ENCODE data around the gene CEMIP2.

Gene CEMIP2

GRCh38 chr9:71648453-71648852, 119.9 kb downstream of the CEMIP2 start:
- no peaks in the 10 kb centered on the region for H3K9me3 ChIP-seq (ENCODE audit: control insufficient read depth, low read length)
- peaks cover 18% of the 10 kb centered on the region for H3K4me1 ChIP-seq (ENCODE audit: control insufficient read depth, insufficient read depth, low read length, poor library complexity, severe bottlenecking)
- H3K4me3 ChIP-seq (ENCODE audit: extremely low read depth, insufficient read depth, low read length, poor library complexity, severe bottlenecking), result no peak overlapping the region
- WGBS, 2 experiments (ENCODE audit: insufficient coverage in 2 of 2), result 83 to 100% methylated on average over 1 of the region's 1 CpG
- H3K27ac ChIP-seq (ENCODE audit: low read depth, low read length, severe bottlenecking), result peak overlapping the region; percentile 85
- H3K36me3 ChIP-seq (ENCODE audit: control insufficient read depth, insufficient read depth, low read length), result no peaks in the 10 kb centered on the region

GRCh38 chr9:71647094-71647591, 121.2 kb downstream of the CEMIP2 start:
- Histone ChIP-seq H3K36me3 (ENCODE audit: control insufficient read depth, insufficient read depth, low read length) (no peaks in the 10 kb centered on the region), H3K27ac (ENCODE audit: low read depth, low read length, severe bottlenecking) (peak overlapping the region; percentile 85), H3K9me3 (ENCODE audit: control insufficient read depth, low read length) (no peaks in the 10 kb centered on the region), H3K4me1 (ENCODE audit: control insufficient read depth, insufficient read depth, low read length, poor library complexity, severe bottlenecking) (peaks cover 16% of the 10 kb centered on the region), H3K4me3 (ENCODE audit: extremely low read depth, insufficient read depth, low read length, poor library complexity, severe bottlenecking) (no peak overlapping the region)
- 70 to 74% methylated on average over 3 to 4 of the region's 7 CpGs for WGBS, 2 experiments (ENCODE audit: insufficient coverage in 2 of 2)

- Histone ChIP-seq H3K27ac (ENCODE audit: low read depth, low read length, severe bottlenecking) (no peak overlapping the region), H3K36me3 (ENCODE audit: control insufficient read depth, insufficient read depth, low read length) (no peaks in the 10 kb centered on the region), H3K4me1 (ENCODE audit: control insufficient read depth, insufficient read depth, low read length, poor library complexity, severe bottlenecking) (peaks cover 16% of the 10 kb centered on the region), H3K9me3 (ENCODE audit: control insufficient read depth, low read length) (no peaks in the 10 kb centered on the region), H3K4me3 (ENCODE audit: extremely low read depth, insufficient read depth, low read length, poor library complexity, severe bottlenecking) (no peak overlapping the region)
- WGBS, 2 experiments (ENCODE audit: insufficient coverage in 2 of 2), result no CpG with 5 or more reads among the region's 1 CpG
Measured at GRCh38 chr9:71646131-71646530, 122.2 kb downstream of the CEMIP2 start.

GRCh38 chr9:71644819-71645362, 123.4 kb downstream of the CEMIP2 start:
- Histone ChIP-seq H3K4me3 (ENCODE audit: extremely low read depth, insufficient read depth, low read length, poor library complexity, severe bottlenecking) (no peak overlapping the region), H3K27ac (ENCODE audit: low read depth, low read length, severe bottlenecking) (no peak overlapping the region), H3K4me1 (ENCODE audit: control insufficient read depth, insufficient read depth, low read length, poor library complexity, severe bottlenecking) (peaks cover 16% of the 10 kb centered on the region), H3K36me3 (ENCODE audit: control insufficient read depth, insufficient read depth, low read length) (no peaks in the 10 kb centered on the region), H3K9me3 (ENCODE audit: control insufficient read depth, low read length) (no peaks in the 10 kb centered on the region)
- no CpG with 5 or more reads among the region's 1 CpG for WGBS, 2 experiments (ENCODE audit: insufficient coverage in 2 of 2)

GRCh38 chr9:71643330-71643729, 125.0 kb downstream of the CEMIP2 start:
- 80 to 92% methylated on average over 2 of the region's 2 CpGs for WGBS, 2 experiments (ENCODE audit: insufficient coverage in 2 of 2)
- Histone ChIP-seq H3K27ac (ENCODE audit: low read depth, low read length, severe bottlenecking) (no peak overlapping the region), H3K4me3 (ENCODE audit: extremely low read depth, insufficient read depth, low read length, poor library complexity, severe bottlenecking) (no peak overlapping the region), H3K4me1 (ENCODE audit: control insufficient read depth, insufficient read depth, low read length, poor library complexity, severe bottlenecking) (peaks cover 21% of the 10 kb centered on the region), H3K9me3 (ENCODE audit: control insufficient read depth, low read length) (no peaks in the 10 kb centered on the region), H3K36me3 (ENCODE audit: control insufficient read depth, insufficient read depth, low read length) (no peaks in the 10 kb centered on the region)

- Histone ChIP-seq H3K4me1 (ENCODE audit: control insufficient read depth, insufficient read depth, low read length, poor library complexity, severe bottlenecking) (peaks cover 17% of the 10 kb centered on the region), H3K27ac (ENCODE audit: low read depth, low read length, severe bottlenecking) (no peak overlapping the region), H3K9me3 (ENCODE audit: control insufficient read depth, low read length) (no peaks in the 10 kb centered on the region), H3K4me3 (ENCODE audit: extremely low read depth, insufficient read depth, low read length, poor library complexity, severe bottlenecking) (no peak overlapping the region), H3K36me3 (ENCODE audit: control insufficient read depth, insufficient read depth, low read length) (no peaks in the 10 kb centered on the region)
- 91 to 98% methylated on average over 5 of the region's 5 CpGs for WGBS, 2 experiments (ENCODE audit: insufficient coverage in 2 of 2)
Measured at GRCh38 chr9:71642056-71642455, 126.3 kb downstream of the CEMIP2 start.

- Histone ChIP-seq H3K36me3 (ENCODE audit: control insufficient read depth, insufficient read depth, low read length) (no peaks in the 10 kb centered on the region), H3K4me1 (ENCODE audit: control insufficient read depth, insufficient read depth, low read length, poor library complexity, severe bottlenecking) (peaks cover 13% of the 10 kb centered on the region), H3K27ac (ENCODE audit: low read depth, low read length, severe bottlenecking) (peak overlapping the region; percentile 50), H3K9me3 (ENCODE audit: control insufficient read depth, low read length) (no peaks in the 10 kb centered on the region), H3K4me3 (ENCODE audit: extremely low read depth, insufficient read depth, low read length, poor library complexity, severe bottlenecking) (no peak overlapping the region)
- 75 to 85% methylated on average over 3 to 5 of the region's 7 CpGs for WGBS, 2 experiments (ENCODE audit: insufficient coverage in 2 of 2)
Measured at GRCh38 chr9:71638627-71639026, 129.7 kb downstream of the CEMIP2 start.

- WGBS, 2 experiments (ENCODE audit: insufficient coverage in 2 of 2), result 94 to 100% methylated on average over 3 to 5 of the region's 5 CpGs
Measured at GRCh38 chr9:71637926-71638325, 130.4 kb downstream of the CEMIP2 start.

GRCh38 chr9:71637375-71637774, 130.9 kb downstream of the CEMIP2 start:
- no peak overlapping the region for H3K27ac ChIP-seq (ENCODE audit: low read depth, low read length, severe bottlenecking)
- H3K9me3 ChIP-seq (ENCODE audit: control insufficient read depth, low read length), result no peaks in the 10 kb centered on the region
- no CpG with 5 or more reads among the region's 1 CpG for WGBS, 2 experiments (ENCODE audit: insufficient coverage in 2 of 2)
- H3K4me3 ChIP-seq (ENCODE audit: extremely low read depth, insufficient read depth, low read length, poor library complexity, severe bottlenecking), result no peak overlapping the region
- H3K4me1 ChIP-seq (ENCODE audit: control insufficient read depth, insufficient read depth, low read length, poor library complexity, severe bottlenecking), result peaks cover 11% of the 10 kb centered on the region
- no peaks in the 10 kb centered on the region for H3K36me3 ChIP-seq (ENCODE audit: control insufficient read depth, insufficient read depth, low read length)

More at GRCh38 chr9:71637926-71638325, 130.4 kb downstream of the CEMIP2 start:
- Histone ChIP-seq H3K4me3 (ENCODE audit: extremely low read depth, insufficient read depth, low read length, poor library complexity, severe bottlenecking) (no peak overlapping the region), H3K4me1 (ENCODE audit: control insufficient read depth, insufficient read depth, low read length, poor library complexity, severe bottlenecking) (peaks cover 11% of the 10 kb centered on the region), H3K9me3 (ENCODE audit: control insufficient read depth, low read length) (no peaks in the 10 kb centered on the region), H3K27ac (ENCODE audit: low read depth, low read length, severe bottlenecking) (no peak overlapping the region), H3K36me3 (ENCODE audit: control insufficient read depth, insufficient read depth, low read length) (no peaks in the 10 kb centered on the region)

- no peak overlapping the region for H3K4me3 ChIP-seq (ENCODE audit: extremely low read depth, insufficient read depth, low read length, poor library complexity, severe bottlenecking)
- no peaks in the 10 kb centered on the region for H3K36me3 ChIP-seq (ENCODE audit: control insufficient read depth, insufficient read depth, low read length)
- H3K27ac ChIP-seq (ENCODE audit: low read depth, low read length, severe bottlenecking), result no peak overlapping the region
- 90 to 97% methylated on average over 4 of the region's 5 CpGs for WGBS, 2 experiments (ENCODE audit: insufficient coverage in 2 of 2)
- H3K4me1 ChIP-seq (ENCODE audit: control insufficient read depth, insufficient read depth, low read length, poor library complexity, severe bottlenecking), result peaks cover 14% of the 10 kb centered on the region
- no peaks in the 10 kb centered on the region for H3K9me3 ChIP-seq (ENCODE audit: control insufficient read depth, low read length)
Measured at GRCh38 chr9:71636143-71636839, 132.0 kb downstream of the CEMIP2 start.

GRCh38 chr9:71634752-71635151, 133.6 kb downstream of the CEMIP2 start:
- WGBS, 2 experiments (ENCODE audit: insufficient coverage in 2 of 2), result 97 to 100% methylated on average over 2 to 3 of the region's 4 CpGs
- H3K4me1 ChIP-seq (ENCODE audit: control insufficient read depth, insufficient read depth, low read length, poor library complexity, severe bottlenecking), result peaks cover 23% of the 10 kb centered on the region
- H3K4me3 ChIP-seq (ENCODE audit: extremely low read depth, insufficient read depth, low read length, poor library complexity, severe bottlenecking), result no peak overlapping the region
- H3K9me3 ChIP-seq (ENCODE audit: control insufficient read depth, low read length), result no peaks in the 10 kb centered on the region
- no peak overlapping the region for H3K27ac ChIP-seq (ENCODE audit: low read depth, low read length, severe bottlenecking)
- H3K36me3 ChIP-seq (ENCODE audit: control insufficient read depth, insufficient read depth, low read length), result no peaks in the 10 kb centered on the region
